GM12891 (cell line): ENCODE results near the gene TRABD2B.

Source experiments
- DNase-seq: peaks from one replicate; pipeline ENCODE4 v3.0.0; 2011; ENCODE audit warnings: low spot score; ENCODE audit not compliant: insufficient read length
- FAIRE-seq: peaks from 2 replicates; lab custom pipeline; 2011; peaks lifted over from hg19 to GRCh38; lab: Jason Lieb, UNC
- PAX5 ChIP-seq: IDR thresholded peaks from 2 replicates; pipeline ENCODE4 v1.6.1; 2011; ENCODE audit warnings: low read length, moderate library complexity, mild to moderate bottlenecking; ENCODE audit not compliant: insufficient read depth, severe bottlenecking
- POLR2A ChIP-seq: IDR thresholded peaks from 2 replicates; pipeline ENCODE4 v1.6.1; 2011; ENCODE audit warnings: low read depth, low read length, control low read depth
- POLR2AphosphoS5 ChIP-seq: IDR thresholded peaks from 2 replicates; pipeline ENCODE4 v1.6.1; 2011; ENCODE audit warnings: low read depth, low read length, control low read depth
- POU2F2 ChIP-seq: IDR thresholded peaks from 2 replicates; pipeline ENCODE4 v1.6.1; 2011; ENCODE audit warnings: low read depth, mild to moderate bottlenecking, control low read depth, low read length, moderate library complexity
- SPI1 ChIP-seq: IDR thresholded peaks from 2 replicates; pipeline ENCODE4 v1.6.1; 2011; ENCODE audit warnings: low read depth, low read length, control low read depth
- TAF1 ChIP-seq: IDR thresholded peaks from 2 replicates; pipeline ENCODE4 v1.6.1; 2011; ENCODE audit warnings: low read depth, low read length, control low read depth

Gene TRABD2B

GRCh38 chr1:47865881-47866535 lies 131.2 kb downstream of the TRABD2B start:
- DNase-seq (no peak), FAIRE-seq (no peak)
- TF ChIP-seq PAX5, result no peak
- TF ChIP-seq POLR2AphosphoS5, result no peak
- TF ChIP-seq TAF1, result no peak
- no peak for TF ChIP-seq POLR2A
- no peak for TF ChIP-seq SPI1
- TF ChIP-seq POU2F2, result no peak

GRCh38 chr1:47859092-47859743 lies 138.0 kb downstream of the TRABD2B start:
- TF ChIP-seq POLR2AphosphoS5 (no peak), TAF1 (no peak), POLR2A (no peak), POU2F2 (no peak), PAX5 (no peak), SPI1 (no peak)
- no peak for DNase-seq
- no peak for FAIRE-seq

GRCh38 chr1:47856996-47857395 lies 140.2 kb downstream of the TRABD2B start:
- FAIRE-seq (no peak), DNase-seq (no peak)
- no peak for TF ChIP-seq SPI1
- no peak for TF ChIP-seq POU2F2
- no peak for TF ChIP-seq POLR2A
- TF ChIP-seq PAX5, result no peak
- no peak for TF ChIP-seq POLR2AphosphoS5
- no peak for TF ChIP-seq TAF1

- no peak for FAIRE-seq
- DNase-seq, result no peak
Measured at GRCh38 chr1:47855230-47855629, 142.0 kb downstream of the TRABD2B start.

GRCh38 chr1:47854552-47855144 lies 142.5 kb downstream of the TRABD2B start:
- TF ChIP-seq PAX5 (no peak), POLR2A (no peak), TAF1 (no peak), POU2F2 (no peak), SPI1 (no peak), POLR2AphosphoS5 (no peak)
- FAIRE-seq, result no peak
- no peak for DNase-seq

More at GRCh38 chr1:47855230-47855629, 142.0 kb downstream of the TRABD2B start:
- TF ChIP-seq PAX5 (no peak), TAF1 (no peak), POU2F2 (no peak), POLR2AphosphoS5 (no peak), SPI1 (no peak), POLR2A (no peak)

- DNase-seq (no peak), FAIRE-seq (no peak)
- TF ChIP-seq PAX5, result no peak
Measured at GRCh38 chr1:47853852-47854251, 143.3 kb downstream of the TRABD2B start.

- no peak for FAIRE-seq
- TF ChIP-seq POLR2A, result no peak
- TF ChIP-seq POU2F2, result no peak
- no peak for TF ChIP-seq TAF1
- no peak for TF ChIP-seq SPI1
- TF ChIP-seq POLR2AphosphoS5, result no peak
- no peak for TF ChIP-seq PAX5
Measured at GRCh38 chr1:47853059-47853458, 144.1 kb downstream of the TRABD2B start.

GRCh38 chr1:47852006-47852718 lies 145.0 kb downstream of the TRABD2B start:
- FAIRE-seq (no peak), DNase-seq (no peak)

More at GRCh38 chr1:47853059-47853458, 144.1 kb downstream of the TRABD2B start:
- DNase-seq, result no peak

GRCh38 chr1:47850451-47850850 lies 146.7 kb downstream of the TRABD2B start:
- FAIRE-seq, result no peak
- no peak for DNase-seq
- TF ChIP-seq PAX5 (no peak), POLR2A (no peak), TAF1 (no peak), SPI1 (no peak), POLR2AphosphoS5 (no peak), POU2F2 (no peak)

More at GRCh38 chr1:47852006-47852718, 145.0 kb downstream of the TRABD2B start:
- no peak for TF ChIP-seq TAF1
- TF ChIP-seq POLR2AphosphoS5, result no peak
- TF ChIP-seq SPI1, result no peak
- no peak for TF ChIP-seq PAX5
- no peak for TF ChIP-seq POLR2A
- no peak for TF ChIP-seq POU2F2
